ENCODE results near the gene ESYT3.
"Not testable (repeated sequence)": the region's sequence is repeated elsewhere in the genome, so short reads cannot be mapped to it uniquely, and the experiment has no call there.

The ESYT3 gene

DNA sequence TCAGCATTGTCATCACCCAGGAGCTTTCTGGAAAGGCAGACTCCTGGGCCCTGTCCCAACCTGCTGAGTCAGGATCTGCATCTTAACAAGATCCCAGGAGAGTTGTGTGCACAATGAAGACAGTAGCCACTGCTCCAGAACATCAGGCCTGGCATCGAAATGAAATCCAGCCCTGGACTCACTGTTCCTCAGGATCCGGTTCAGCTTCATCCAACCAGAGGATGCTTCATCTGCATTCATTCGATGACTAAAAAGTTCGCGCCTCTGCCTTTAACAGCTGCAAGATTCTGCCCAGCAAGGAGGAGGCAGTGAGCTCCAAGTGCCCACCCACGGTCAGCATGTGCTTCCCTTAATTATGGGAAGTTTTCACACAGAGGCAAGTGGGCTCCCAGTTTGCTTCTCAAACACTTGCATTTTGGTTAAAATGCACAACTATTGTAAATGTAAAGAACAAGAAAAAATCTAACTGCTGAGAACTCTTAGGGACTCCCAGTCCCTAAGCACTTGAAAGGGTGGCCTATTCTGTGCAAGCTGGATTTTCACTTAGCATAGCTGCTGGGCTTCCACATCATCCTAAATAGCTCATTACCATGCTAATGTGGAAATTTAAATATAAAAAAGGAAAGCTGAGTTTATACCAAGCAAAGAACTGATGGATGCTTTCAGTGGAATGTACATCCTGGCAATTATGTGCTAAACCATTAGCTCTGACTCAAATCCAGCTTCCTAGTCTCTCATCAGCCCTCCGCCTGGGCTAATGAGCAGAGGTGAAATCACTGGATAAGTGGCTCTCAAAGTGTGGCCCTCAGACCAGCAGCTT lies 25.5 kb upstream of the ESYT3 start:
- H3K4me1 ChIP-seq (ENCODE audit: control insufficient read depth, insufficient read depth, low read length): peaks cover 21% of the 10 kb centered on the region
- H3K27ac ChIP-seq (ENCODE audit: low read depth, low read length): no peak overlapping the region
- H3K36me3 ChIP-seq (ENCODE audit: control insufficient read depth, insufficient read depth, low read length): peaks cover 12% of the 10 kb centered on the region
- H3K9ac ChIP-seq (ENCODE audit: low read length): peak overlapping the region; percentile 14
- H3K9me3 ChIP-seq (ENCODE audit: control insufficient read depth, insufficient read depth, low read depth, low read length): no peaks in the 10 kb centered on the region
- H3K4me3 ChIP-seq (ENCODE audit: low read depth, low read length): no peak overlapping the region
- no peaks in the 10 kb centered on the region for H3K27me3 ChIP-seq (ENCODE audit: control insufficient read depth, insufficient read depth, low read length)

GRCh38 chr3:138412821-138413551 lies 21.4 kb upstream of the ESYT3 start:
- Histone ChIP-seq H3K4me1 (ENCODE audit: control insufficient read depth, insufficient read depth, low read length) (peaks cover 24% of the 10 kb centered on the region), H3K4me3 (ENCODE audit: low read depth, low read length) (no peak overlapping the region), H3K9ac (ENCODE audit: low read length) (no peak overlapping the region), H3K27me3 (ENCODE audit: control insufficient read depth, insufficient read depth, low read length) (no peaks in the 10 kb centered on the region), H3K27ac (ENCODE audit: low read depth, low read length) (no peak overlapping the region), H3K9me3 (ENCODE audit: control insufficient read depth, insufficient read depth, low read depth, low read length) (no peaks in the 10 kb centered on the region), H3K36me3 (ENCODE audit: control insufficient read depth, insufficient read depth, low read length) (no peaks in the 10 kb centered on the region)

- H3K4me1 ChIP-seq (ENCODE audit: control insufficient read depth, insufficient read depth, low read length); H3K27me3 ChIP-seq (ENCODE audit: control insufficient read depth, insufficient read depth, low read length); H3K4me3 ChIP-seq (ENCODE audit: low read depth, low read length); H3K9ac ChIP-seq (ENCODE audit: low read length); H3K36me3 ChIP-seq (ENCODE audit: control insufficient read depth, insufficient read depth, low read length); H3K27ac ChIP-seq (ENCODE audit: low read depth, low read length): not testable (repeated sequence)
- peaks cover 12% of the 10 kb centered on the region for H3K9me3 ChIP-seq (ENCODE audit: control insufficient read depth, insufficient read depth, low read depth, low read length)
Measured at GRCh38 chr3:138416236-138416635, 18.2 kb upstream of the ESYT3 start.

DNA sequence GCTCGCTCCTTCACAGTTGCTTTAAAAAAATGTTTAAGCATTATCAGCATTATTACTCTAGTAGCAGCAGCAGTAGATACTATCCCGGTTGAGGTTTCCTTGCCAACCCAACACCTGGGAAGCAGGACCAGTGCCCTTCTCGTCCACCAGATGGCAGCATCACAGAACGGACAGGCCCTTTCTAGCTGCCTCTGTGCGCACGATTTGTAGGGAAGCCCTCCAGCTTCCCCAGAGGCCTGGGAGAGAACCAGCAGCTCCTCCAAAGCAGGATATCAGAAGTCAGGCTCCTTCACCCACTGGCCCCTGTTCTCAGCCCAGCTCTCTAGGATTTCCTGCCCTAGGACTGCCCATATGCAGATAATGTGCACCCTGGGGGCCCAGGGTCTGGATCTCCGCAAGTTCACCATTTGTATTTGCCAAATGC lies 16.8 kb upstream of the ESYT3 start:
- Histone ChIP-seq H3K4me3 (ENCODE audit: low read depth, low read length) (no peak overlapping the region), H3K27ac (ENCODE audit: low read depth, low read length) (no peak overlapping the region)

DNA sequence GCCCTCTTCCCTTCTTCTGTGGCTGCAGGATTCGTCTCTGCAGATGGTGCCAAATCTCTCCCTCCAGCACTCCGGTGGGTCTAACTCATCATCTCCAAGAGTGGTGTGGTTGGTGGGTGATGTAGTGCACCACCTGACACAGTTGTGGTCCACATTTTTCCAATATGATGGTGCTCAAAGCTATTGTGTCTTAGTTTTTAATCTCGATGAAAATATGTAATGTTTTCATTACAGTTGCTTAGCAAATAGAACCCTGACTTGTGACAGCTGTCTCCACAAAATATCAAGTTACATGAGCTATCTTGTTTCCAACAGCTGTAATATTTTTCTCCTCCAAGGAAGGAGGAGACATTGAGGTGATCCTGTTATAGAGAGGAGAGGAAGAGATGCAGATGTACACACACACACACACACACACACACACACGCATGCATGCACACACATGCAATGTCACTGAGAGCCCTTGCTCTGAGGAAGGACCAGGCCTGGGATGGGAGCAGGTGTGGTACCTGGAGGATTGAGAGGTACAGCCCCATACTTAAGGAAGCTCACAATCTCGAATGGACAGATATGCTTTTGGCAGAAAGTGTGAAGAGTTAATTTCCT lies 15.7 kb upstream of the ESYT3 start:
- H3K4me3 ChIP-seq (ENCODE audit: low read depth, low read length): no peak overlapping the region
- no peaks in the 10 kb centered on the region for H3K36me3 ChIP-seq (ENCODE audit: control insufficient read depth, insufficient read depth, low read length)
- no peaks in the 10 kb centered on the region for H3K27me3 ChIP-seq (ENCODE audit: control insufficient read depth, insufficient read depth, low read length)
- H3K4me1 ChIP-seq (ENCODE audit: control insufficient read depth, insufficient read depth, low read length): peaks cover 8% of the 10 kb centered on the region
- H3K9ac ChIP-seq (ENCODE audit: low read length): no peak overlapping the region
- H3K9me3 ChIP-seq (ENCODE audit: control insufficient read depth, insufficient read depth, low read depth, low read length): peaks cover 16% of the 10 kb centered on the region
- no peak overlapping the region for H3K27ac ChIP-seq (ENCODE audit: low read depth, low read length)

More for the DNA sequence above, 16.8 kb upstream of the ESYT3 start:
- Histone ChIP-seq H3K4me1 (ENCODE audit: control insufficient read depth, insufficient read depth, low read length) (peaks cover 7% of the 10 kb centered on the region), H3K9ac (ENCODE audit: low read length) (no peak overlapping the region), H3K27me3 (ENCODE audit: control insufficient read depth, insufficient read depth, low read length) (no peaks in the 10 kb centered on the region), H3K9me3 (ENCODE audit: control insufficient read depth, insufficient read depth, low read depth, low read length) (peaks cover 16% of the 10 kb centered on the region), H3K36me3 (ENCODE audit: control insufficient read depth, insufficient read depth, low read length) (no peaks in the 10 kb centered on the region)

DNA sequence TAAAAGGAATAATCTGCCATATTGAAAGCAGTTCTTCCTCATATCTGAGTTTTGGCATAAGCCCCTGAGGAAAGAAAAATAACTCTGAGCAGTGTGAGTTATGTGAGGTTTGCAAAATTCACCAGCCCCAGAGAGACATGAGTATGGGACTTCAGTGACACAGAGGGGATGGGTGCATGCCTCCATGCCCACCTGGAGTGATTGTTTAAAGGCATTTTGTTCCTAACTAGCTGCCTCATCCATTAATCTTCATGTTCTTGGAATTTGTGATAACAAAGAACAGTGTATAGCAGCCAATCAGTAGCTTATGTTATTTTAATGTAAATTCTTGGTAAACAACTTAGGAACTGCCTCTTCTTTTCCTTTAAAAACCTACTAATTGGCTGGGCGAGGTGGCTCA lies 11.1 kb upstream of the ESYT3 start:
- Histone ChIP-seq H3K9me3 (ENCODE audit: control insufficient read depth, insufficient read depth, low read depth, low read length) (peaks cover 16% of the 10 kb centered on the region), H3K4me1 (ENCODE audit: control insufficient read depth, insufficient read depth, low read length) (peaks cover 2% of the 10 kb centered on the region; the same call in 1 of the 2 replicates), H3K9ac (ENCODE audit: low read length) (no peak overlapping the region), H3K27me3 (ENCODE audit: control insufficient read depth, insufficient read depth, low read length) (no peaks in the 10 kb centered on the region), H3K4me3 (ENCODE audit: low read depth, low read length) (no peak overlapping the region), H3K27ac (ENCODE audit: low read depth, low read length) (no peak overlapping the region), H3K36me3 (ENCODE audit: control insufficient read depth, insufficient read depth, low read length) (no peaks in the 10 kb centered on the region)

GRCh38 chr3:138424323-138424722 lies 10.1 kb upstream of the ESYT3 start:
- Histone ChIP-seq H3K9ac (ENCODE audit: low read length) (peak overlapping the region; percentile 19), H3K4me1 (ENCODE audit: control insufficient read depth, insufficient read depth, low read length) (peaks cover 2% of the 10 kb centered on the region; the same call in 1 of the 2 replicates), H3K27me3 (ENCODE audit: control insufficient read depth, insufficient read depth, low read length) (no peaks in the 10 kb centered on the region), H3K4me3 (ENCODE audit: low read depth, low read length) (no peak overlapping the region), H3K36me3 (ENCODE audit: control insufficient read depth, insufficient read depth, low read length) (no peaks in the 10 kb centered on the region), H3K27ac (ENCODE audit: low read depth, low read length) (no peak overlapping the region), H3K9me3 (ENCODE audit: control insufficient read depth, insufficient read depth, low read depth, low read length) (peaks cover 16% of the 10 kb centered on the region)

DNA sequence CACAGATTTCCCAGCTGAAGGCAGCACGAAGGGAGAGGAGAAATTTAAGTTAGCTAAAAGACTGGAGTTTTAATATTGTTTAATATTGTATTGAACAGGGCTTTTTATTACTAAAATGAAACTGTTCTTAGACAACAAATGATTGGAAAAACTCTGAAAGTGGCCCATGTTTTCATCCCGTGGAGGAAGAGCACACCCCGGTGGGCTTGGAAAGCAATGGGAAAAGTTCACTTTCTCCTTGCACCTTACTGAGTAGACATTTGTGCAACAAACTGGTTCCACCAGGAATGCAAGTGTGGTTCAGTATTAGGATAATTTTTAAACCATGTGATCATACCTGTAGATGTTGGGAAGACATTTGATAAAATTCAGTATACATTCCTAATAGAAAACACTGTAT lies 8.2 kb upstream of the ESYT3 start:
- H3K36me3 ChIP-seq (ENCODE audit: control insufficient read depth, insufficient read depth, low read length): no peaks in the 10 kb centered on the region
- no peak overlapping the region for H3K4me3 ChIP-seq (ENCODE audit: low read depth, low read length)
- no peak overlapping the region for H3K9ac ChIP-seq (ENCODE audit: low read length)
- H3K27ac ChIP-seq (ENCODE audit: low read depth, low read length): no peak overlapping the region
- H3K27me3 ChIP-seq (ENCODE audit: control insufficient read depth, insufficient read depth, low read length): no peaks in the 10 kb centered on the region
- peaks cover 4% of the 10 kb centered on the region; the same call in 1 of the 2 replicates for H3K9me3 ChIP-seq (ENCODE audit: control insufficient read depth, insufficient read depth, low read depth, low read length)
- peaks cover 2% of the 10 kb centered on the region; the same call in 1 of the 2 replicates for H3K4me1 ChIP-seq (ENCODE audit: control insufficient read depth, insufficient read depth, low read length)

DNA sequence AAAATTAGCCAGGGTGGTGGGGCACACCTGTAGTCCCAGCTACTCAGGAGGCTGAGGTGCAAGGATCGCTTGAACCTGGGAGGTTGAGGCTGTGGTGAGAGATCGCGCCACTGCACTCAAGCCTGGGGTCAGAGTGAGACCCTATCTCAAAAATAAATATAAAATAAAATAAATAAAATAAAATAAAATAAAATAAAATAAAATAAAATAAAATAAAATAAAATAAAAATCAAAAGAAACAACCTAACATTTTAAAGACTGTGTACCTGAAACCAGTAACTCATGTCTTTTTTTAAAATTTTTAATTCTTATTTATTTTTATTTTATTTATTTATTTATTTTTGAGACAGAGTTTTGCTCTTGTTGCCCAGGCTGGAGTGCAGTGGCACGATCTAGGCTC lies 7.7 kb upstream of the ESYT3 start:
- not testable (repeated sequence) for H3K9ac ChIP-seq (ENCODE audit: low read length); H3K4me3 ChIP-seq (ENCODE audit: low read depth, low read length); H3K4me1 ChIP-seq (ENCODE audit: control insufficient read depth, insufficient read depth, low read length); H3K9me3 ChIP-seq (ENCODE audit: control insufficient read depth, insufficient read depth, low read depth, low read length); H3K27me3 ChIP-seq (ENCODE audit: control insufficient read depth, insufficient read depth, low read length); H3K27ac ChIP-seq (ENCODE audit: low read depth, low read length); H3K36me3 ChIP-seq (ENCODE audit: control insufficient read depth, insufficient read depth, low read length)

GRCh38 chr3:138429665-138430064 lies 4.8 kb upstream of the ESYT3 start:
- Histone ChIP-seq H3K4me3 (ENCODE audit: low read depth, low read length) (no peak overlapping the region), H3K36me3 (ENCODE audit: control insufficient read depth, insufficient read depth, low read length) (no peaks in the 10 kb centered on the region), H3K27me3 (ENCODE audit: control insufficient read depth, insufficient read depth, low read length) (peaks cover 22% of the 10 kb centered on the region), H3K27ac (ENCODE audit: low read depth, low read length) (no peak overlapping the region), H3K9ac (ENCODE audit: low read length) (no peak overlapping the region), H3K9me3 (ENCODE audit: control insufficient read depth, insufficient read depth, low read depth, low read length) (peaks cover 8% of the 10 kb centered on the region), H3K4me1 (ENCODE audit: control insufficient read depth, insufficient read depth, low read length) (no peaks in the 10 kb centered on the region)
